GM12875 (cell line): Measurements from ENCODE around the gene NDUFB3.

Experiments
- H3K4me3 ChIP-seq: one replicate; pipeline ENCODE4 v1.5.1; 2011; ENCODE audit warnings: low read depth, low read length, control low read depth
- TF ChIP-seq, protein P1 (sequence below): IDR thresholded peaks from 2 replicates; pipeline ENCODE4 v1.5.1; 2011; ENCODE audit warnings: low read depth, mild to moderate bottlenecking, control low read depth, inconsistent platforms, low read length, moderate library complexity, borderline replicate concordance; ENCODE audit not compliant: insufficient read depth

NDUFB3 gene

GRCh38 chr2:201070948-201071478 lies 788 bp upstream of the NDUFB3 start:
- TF ChIP-seq, protein P1, sequence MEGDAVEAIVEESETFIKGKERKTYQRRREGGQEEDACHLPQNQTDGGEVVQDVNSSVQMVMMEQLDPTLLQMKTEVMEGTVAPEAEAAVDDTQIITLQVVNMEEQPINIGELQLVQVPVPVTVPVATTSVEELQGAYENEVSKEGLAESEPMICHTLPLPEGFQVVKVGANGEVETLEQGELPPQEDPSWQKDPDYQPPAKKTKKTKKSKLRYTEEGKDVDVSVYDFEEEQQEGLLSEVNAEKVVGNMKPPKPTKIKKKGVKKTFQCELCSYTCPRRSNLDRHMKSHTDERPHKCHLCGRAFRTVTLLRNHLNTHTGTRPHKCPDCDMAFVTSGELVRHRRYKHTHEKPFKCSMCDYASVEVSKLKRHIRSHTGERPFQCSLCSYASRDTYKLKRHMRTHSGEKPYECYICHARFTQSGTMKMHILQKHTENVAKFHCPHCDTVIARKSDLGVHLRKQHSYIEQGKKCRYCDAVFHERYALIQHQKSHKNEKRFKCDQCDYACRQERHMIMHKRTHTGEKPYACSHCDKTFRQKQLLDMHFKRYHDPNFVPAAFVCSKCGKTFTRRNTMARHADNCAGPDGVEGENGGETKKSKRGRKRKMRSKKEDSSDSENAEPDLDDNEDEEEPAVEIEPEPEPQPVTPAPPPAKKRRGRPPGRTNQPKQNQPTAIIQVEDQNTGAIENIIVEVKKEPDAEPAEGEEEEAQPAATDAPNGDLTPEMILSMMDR = no peak
- H3K4me3 ChIP-seq = peak overlapping the region; percentile 79

DNA sequence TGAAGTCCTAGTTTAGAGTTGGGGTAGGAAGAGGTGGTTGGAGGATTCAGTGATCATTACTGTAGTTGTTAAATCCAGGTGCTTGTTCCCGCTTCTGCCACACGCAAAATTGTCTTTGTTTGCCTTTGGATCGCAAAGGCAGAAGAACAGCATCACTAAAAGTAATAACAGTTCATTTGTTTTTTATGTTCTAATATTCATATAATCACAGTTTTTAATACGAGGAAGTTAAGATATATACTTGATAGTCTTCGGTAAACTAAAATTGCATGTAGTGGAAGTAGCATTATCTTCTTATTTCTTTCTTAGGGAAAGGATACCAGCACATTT lies 365 bp downstream of the NDUFB3 start:
- peak overlapping the region; percentile 79 for H3K4me3 ChIP-seq
- TF ChIP-seq, protein P1 = no peak

DNA sequence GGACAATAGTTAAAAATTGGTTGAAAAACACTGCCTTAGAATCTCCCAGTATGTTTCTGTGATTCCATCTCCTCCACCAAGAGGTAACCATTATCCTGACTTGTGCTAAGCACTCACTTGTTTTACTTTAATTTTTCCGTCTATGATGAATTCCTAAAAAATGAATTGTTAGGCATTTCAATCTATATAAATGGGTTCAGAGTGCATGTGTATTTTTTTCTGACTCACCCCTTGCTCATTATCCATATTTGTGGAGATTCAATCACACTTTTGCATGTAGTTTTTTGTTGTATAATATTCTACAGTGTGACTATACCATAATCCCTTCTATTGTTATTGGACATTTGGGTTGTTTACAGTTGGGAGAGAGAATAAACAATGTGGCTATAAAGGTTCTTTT lies 1.3 kb downstream of the NDUFB3 start:
- TF ChIP-seq, protein P1 = no peak
- no peak overlapping the region for H3K4me3 ChIP-seq

GRCh38 chr2:201074996-201075395 lies 3.2 kb downstream of the NDUFB3 start:
- TF ChIP-seq, protein P1 = no peak
- H3K4me3 ChIP-seq = no peak overlapping the region

DNA sequence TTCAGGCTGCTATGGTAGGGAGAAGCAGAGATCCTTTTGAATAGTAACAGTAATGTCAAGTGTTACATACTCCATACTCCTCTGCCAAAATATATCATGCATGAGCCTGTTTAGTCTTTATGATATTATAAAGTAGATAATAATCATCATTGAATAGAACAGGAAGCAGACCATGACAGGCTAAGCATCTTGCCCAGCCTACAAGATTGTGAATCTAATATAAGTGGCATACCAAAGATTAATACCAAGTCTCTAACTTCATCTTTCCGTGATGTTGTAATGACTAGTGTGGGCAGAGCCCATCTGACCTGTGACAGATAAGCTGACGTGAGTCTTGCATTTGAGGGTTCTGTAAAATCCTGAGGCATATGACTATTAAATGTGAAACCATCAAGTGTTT lies 13.1 kb downstream of the NDUFB3 start:
- TF ChIP-seq, protein P1 = no peak
- no peak overlapping the region for H3K4me3 ChIP-seq

- H3K4me3 ChIP-seq = no peak overlapping the region
- TF ChIP-seq, protein P1 = no peak
These were observed 18.8 kb downstream of the NDUFB3 start for GRCh38 chr2:201090574-201090973.

GRCh38 chr2:201093573-201093972 lies 21.8 kb downstream of the NDUFB3 start:
- no peak overlapping the region for H3K4me3 ChIP-seq
- TF ChIP-seq, protein P1 = no peak
